Measurements from ENCODE around the gene MPIG6B.

The MPIG6B gene

DNA sequence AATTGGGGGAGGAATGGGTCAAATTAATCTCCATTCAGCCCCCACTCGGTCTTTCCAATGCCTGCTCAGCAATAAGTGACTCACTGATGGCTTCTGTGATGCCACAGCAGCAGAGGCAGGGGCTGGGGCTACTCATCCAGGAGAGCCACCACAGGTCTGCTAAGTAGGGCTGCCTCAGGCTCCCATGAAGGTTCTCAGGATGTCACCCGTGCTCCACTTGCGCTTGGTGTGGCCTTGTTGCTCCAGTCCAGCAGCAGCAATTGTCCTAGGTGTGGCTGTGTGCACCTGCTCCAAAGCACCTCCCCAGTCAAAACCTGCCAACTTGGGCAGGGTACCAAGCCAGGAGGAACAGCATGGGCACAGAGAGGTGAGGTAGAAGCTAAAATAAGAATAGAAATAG lies 1.0 kb upstream of the MPIG6B start:
- no peak for DNase-seq

DNA sequence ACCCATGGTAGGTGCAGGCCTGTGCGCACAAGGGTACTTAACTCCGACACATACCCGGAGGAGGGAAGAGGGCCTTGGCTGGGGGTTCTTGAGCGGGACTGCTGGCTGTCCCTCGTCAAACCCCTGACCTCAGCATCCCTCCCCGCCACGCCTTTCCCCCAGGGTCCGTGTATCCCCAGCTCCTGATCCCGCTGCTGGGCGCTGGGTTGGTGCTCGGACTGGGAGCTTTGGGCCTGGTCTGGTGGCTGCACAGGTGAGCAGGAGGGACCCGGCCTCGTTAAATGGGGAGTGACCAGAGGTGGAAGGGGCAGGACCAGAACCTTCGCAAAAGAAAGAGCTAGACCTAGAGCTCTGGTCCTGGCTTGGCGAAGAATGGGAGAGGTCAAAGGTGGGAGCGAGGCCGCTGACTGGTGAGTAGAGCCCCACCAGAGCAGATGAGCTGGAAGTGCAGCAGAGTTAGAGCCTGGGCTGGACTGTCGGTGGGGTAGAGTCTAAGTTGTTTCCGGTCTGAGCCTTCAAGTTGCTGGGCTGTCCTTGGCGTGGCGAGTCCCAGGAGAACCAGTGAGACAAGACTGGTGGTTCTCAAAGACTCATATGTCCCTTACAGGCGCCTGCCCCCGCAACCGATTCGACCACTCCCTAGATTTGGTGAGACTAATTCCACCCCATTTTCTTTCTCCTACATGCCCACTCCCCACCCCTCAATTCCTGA lies 963 bp downstream of the MPIG6B start:
- no peak for DNase-seq

DNA sequence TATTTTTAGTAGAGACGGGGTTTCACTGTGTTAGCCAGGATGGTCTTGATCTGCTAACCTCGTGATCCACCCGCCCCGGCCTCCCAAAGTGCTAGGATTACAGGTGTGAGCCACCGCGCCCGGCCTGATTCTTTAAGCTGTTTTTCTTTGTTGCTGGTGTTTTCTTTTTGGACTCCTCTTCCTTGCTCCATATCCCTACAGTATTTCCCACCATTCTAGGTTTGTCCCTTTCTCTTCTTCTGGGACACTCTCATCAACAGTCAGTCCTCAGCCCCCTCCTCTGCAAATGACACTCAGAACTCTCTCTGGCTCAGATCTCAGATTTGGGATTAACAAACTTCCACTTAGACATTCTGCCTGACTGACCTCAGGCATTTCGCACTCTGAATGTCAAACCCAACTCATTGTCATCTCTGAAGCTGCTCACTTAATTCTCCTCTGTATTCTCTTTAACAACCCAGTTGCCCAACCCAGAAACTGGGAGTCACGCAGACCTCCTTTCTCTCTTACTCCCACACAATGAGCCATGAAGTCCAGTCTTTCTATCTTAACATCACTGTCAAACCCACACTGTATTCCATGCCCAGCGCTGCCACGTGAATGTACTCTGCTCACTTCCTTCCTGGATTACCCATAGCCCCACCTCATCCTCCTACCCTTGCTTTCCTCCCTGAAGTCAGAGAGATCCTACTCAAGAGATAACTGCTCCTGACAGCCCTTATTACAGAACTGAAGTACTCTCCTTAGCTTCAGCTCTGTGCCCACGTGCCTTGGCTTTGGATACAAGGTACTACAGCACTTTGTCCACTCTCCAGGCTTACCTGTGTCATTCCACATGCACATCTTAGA lies 2.6 kb downstream of the MPIG6B start:
- DNase-seq, result no peak

DNA sequence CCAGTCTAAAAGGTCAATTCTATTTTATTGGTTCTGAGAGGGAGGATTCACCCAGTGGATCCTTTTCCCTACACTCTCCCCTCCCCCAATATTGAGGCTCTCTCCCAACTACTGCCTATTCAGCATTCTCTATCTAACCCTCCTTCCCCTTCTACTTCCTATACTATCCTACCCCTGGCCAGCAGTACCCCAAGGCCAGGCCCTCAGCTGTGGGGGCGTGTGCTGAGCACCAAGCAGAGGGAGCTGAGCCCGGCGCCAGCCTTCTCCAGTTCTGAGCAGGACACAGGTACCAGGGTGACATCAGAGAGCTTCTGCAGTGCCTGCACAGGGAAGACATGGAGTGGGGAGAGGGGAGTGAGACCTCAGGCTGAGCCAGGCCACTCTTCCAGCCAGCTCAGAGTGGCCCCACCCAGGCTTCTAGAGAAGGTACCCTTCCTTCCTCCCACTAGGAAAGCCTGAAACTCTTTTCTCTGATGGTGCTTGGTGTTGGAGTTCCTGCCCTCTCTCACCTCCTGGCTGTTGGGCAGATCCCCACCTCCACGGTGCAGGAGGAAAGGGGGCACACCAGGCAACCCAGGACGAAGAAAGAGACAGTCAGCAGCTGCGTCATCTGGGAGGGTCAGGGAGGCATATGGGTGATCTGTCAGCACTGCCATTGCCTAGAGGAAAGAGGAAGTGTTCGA lies 4.0 kb downstream of the MPIG6B start:
- peak; percentile 79 for DNase-seq

DNA sequence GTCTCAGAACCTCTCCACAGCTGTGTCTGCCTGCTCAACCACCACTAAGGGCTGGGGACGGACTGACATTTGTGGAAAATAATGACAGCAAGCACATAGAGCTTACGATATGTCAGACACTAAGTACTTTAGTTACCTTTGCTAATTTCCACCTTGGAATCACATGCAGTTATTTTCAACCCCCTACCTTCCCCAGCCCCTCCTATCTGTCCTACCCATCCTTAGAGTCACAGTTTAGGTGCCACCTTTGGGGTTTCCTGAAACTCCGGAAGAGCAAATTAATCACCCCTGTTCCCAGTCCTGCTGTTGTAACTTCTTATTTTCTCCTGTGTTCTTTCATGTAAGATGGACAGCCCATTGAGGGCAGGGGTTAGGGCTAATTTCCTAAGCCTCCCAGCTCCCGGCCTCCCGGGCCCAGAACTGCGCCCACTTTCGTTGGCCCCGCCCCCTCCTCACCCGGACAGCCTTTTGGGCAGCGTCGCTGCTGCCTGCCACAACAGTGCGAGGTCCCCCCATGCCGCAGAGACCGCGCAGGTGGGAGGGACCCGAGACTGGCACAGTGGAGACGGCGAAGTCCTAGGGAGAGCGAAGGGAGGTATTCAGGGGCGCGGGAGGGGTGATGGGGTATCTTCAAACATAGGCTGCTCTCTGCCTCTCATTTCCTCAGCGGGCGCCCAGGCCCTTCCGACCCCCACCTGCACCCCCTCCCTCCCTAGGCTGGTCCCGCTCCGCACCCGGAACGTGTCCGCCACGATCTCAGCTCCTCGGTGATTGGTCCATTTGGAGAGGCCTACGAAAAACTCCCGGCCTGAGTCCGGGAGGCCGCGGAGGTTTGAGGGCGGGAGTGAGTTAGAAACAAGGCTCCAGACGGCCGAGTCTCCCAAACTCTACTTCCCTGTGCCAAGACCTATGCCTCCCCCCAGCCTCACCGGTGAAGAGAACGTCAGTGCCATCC lies 4.8 kb downstream of the MPIG6B start:
- no peak for DNase-seq

DNA sequence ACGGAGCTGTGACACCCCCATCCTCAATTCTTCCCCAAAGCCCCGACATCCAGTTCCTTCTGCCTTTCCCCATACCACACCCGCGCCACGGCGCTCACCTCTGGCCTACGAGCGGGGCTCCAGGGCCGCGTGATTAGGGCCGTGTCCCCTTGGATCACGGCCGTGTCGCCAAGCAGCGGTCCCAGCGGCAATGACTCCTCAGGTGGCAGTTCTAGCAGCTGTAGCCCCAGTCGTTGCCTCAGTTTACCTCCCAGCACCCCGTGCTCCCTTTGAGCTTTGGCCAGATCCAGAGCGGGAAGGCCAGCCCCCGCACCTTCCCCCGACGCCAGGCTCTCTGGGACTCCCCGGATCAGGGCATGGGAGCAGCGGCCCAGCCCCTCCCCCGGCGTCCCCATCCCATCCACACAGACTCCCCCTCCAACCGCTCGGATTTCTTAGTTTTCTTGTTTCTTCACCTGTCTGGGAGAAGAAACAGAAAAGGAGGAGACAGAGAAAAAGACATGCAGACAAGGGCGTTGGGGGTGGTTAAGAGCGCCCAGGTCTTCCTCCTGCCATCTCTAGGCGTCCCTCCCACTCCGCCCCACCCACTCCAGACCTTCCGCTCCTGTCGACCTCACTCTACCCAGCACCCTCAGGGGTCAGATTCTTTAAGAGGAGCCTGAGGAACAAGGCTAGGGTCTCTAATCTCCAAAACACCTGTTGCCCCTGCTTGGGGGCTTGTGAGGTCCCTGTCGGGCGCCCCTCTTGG lies 5.8 kb downstream of the MPIG6B start, which contains the start of gene DDAH2:
Gene DDAH2, minus strand, starts transcription at position 533 of the 748 bp plus-strand sequence. Its CDS starts 138 bp downstream, at position 395.
- DNase-seq, result no peak

DNA sequence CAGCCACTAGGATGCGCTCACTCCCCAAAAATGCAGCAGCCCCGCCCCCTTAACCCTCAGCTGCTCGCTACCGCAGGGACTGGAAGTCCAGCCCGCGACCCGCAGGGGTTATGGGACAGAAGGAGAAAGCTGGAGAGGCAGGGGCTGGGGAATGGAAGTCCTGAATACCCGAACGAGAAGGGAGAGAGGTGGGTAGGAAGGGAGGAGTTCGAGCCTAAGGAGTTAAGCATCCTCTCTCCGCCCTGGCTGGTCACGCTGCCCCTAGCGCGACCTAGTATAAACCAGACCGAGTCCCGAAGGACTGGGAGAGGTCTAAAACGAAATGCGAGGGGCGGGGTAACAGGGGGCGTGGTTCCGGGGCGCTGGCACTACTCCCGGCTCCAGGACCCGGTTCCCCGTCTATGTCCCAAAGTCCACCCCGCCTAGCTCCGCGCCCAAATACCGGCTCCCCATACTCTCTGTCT lies 6.4 kb downstream of the MPIG6B start:
- peak; percentile 83 for DNase-seq

DNA sequence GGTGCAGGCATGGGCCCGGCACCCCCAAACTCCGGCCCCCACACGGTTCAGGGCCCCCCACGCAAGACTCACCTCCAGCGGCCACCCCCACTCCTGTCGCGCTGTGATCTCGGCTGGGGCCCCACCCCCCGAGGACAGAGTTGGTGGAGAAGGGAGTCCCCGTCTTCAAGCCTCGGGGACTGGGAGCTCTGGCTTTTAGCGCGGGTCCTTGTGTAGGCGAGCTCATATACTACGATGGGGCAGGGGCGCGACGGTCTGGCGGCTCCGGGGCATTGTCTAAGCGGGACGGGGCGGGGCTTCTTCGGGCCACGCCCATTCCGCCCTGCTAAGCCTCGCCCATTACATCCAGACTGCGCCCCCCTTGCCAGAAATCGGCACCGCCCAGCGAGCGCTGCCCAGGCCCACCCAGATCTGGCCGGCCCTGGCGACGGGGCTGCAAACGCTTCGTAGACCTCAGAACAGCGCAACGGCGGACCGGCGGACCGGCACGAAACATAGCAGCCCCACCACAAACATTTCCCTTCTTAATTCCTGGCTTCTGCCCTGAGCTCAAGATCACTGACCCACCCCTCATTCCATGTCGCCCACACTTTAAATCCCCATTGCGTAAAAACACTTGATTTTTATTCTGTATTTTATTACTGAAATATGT lies 6.9 kb downstream of the MPIG6B start:
- DNase-seq, result peak; percentile 76

DNA sequence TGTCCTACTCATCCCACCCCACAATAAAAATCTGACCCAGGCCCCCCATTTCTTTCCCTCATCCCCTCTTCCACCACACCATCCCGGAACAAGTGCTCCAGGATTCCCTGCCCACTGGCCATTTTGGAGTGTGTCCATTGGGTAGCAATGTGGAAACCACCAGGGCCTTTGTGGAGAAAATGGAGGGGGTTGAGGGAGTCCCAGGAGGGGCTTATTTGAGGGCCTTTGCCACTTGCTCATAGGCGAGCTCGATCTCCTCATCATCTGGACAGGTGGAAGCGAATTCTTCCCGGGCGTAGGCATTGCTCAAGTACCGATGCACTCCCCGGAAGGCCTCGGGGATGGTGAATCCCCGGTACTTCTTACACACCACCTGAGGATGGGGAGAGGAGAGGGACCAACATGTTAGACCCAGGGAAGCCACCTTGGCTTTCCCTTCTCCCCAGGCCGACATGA lies 7.5 kb downstream of the MPIG6B start:
- DNase-seq, result no peak

DNA sequence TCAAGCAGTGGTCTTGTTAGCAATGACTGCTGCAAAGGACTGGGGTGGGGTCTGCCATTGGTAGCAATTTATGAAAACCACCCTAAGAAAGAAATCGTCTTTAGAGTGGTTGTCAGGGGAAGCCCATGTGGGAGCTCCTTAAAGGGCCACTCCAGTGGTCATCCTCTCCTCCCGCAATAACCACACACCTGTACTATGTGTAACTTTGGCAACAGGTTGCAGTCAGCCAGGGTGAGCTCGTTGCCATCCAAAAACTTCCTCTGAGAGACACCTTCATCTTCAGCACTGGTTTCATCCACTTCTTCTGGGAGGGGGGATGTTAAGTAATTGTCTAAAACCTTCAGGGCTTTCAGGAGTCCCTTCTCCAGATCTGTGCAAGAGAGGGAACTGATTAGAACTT lies 8.9 kb downstream of the MPIG6B start:
- no peak for DNase-seq

DNA sequence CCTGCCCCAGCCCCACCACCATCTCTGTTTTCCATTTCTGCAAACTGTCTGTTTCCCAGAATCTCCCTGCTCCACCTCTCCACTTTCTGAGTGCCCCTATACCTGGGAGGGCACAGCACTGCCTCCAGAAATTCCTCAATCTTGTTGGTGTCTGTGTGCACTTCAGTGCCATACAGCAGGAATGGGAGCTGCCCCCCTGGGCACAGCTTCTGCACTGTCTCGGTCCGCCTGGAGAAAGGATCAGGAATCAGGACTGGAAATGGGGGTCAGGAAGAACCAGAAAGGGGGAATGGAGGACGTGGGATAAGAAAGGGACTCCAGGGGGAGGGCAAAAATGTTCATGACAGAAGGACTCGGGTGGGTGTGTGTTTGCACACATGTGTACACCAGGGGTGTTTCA lies 10.6 kb downstream of the MPIG6B start:
- no peak for DNase-seq

DNA sequence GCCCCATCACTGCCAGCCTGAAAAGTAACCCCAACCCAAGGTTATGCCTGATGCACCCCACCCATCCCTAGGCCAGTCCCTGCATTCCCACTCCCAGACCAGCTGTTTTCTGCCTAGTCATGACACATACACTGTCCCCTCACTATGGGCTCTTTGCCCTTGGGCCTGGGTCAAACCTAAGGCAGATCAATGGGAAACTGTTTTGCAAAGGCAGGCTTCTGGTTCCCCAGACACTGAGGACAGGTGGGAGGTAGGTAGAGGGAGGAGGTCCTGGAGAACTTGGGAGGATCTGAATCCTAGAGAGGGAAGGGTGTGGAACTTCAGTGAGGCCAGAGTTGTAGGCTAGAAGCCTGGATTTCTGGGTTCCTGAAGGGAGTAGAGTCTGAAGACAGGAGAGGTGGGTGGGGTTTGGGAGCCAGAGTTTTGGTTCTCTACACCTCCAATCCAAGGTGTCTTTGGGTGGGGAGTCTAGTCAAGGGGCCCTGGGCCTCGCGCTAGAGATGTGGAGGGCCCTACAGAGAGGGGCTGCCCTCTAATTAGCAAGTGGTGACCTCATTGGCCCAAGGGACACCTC lies 11.2 kb downstream of the MPIG6B start:
- no peak for DNase-seq

DNA sequence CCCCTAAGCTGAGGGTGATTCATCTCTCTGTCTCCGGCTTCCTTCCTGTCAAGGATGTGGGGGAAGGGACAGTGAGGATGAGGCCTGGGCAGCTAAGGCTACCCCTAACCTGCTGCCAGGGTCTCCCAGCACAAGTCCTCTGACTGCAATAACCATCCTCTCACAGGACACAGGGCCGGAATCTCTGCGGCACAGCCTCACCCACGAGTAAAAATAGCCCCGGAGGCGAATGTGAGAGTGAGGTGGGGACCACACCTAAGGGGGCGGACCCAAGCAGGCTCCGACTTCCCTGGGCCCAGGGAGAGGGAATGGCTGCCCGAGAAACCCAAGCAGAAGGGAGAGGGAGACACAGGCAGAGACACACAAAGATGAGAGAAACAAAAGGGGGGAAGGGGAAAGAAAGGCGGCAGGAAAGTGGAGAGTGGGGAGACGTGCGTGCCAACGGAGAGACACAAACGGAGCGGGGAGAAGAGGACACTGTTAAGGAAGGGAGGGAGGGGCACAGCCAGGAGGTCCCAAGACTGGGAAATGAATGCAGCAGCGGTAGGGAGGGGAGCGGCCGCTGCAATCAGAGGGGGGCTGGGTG lies 11.7 kb downstream of the MPIG6B start:
- peak; percentile 82 for DNase-seq

DNA sequence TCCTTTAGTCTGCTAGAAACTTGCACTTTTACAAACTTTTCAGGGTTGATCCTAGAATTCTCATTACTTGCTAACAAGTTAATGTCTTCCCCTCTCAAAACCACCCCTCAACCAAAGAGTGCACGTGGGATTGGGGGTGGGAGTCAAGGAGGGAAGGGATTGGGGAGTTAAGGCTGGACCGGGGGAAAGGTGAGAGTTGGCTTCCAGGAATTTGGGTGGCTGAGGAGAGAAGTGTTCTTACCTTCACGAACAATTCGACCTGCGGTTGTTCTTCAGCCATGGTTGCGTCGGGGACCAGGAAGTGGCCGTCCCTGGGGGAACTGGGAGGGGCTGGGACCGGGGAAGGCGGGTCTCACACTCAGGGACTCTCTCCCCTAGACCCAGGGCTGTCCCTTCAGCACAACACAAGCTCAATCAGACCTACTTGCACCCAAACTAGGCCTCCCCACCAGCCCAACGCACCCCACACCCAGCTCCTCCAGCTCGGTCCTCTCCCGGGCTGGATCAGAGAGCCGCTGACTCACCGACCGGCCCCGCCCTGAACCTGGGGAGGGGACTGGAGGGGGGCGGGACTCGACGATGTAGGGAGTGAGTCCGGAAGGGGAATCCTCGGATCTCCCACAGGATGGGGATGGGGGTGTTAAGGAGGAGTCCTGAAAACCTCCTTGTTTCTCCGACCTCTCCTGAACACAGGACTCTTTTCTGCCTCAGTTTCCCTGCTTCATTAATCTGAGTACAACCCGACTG lies 13.0 kb downstream of the MPIG6B start, which contains the start of gene CLIC1:
Gene CLIC1, minus strand, starts transcription at position 510 of the 747 bp plus-strand sequence. Its CDS starts 230 bp downstream, at position 280.
- peak; percentile 84 for DNase-seq

DNA sequence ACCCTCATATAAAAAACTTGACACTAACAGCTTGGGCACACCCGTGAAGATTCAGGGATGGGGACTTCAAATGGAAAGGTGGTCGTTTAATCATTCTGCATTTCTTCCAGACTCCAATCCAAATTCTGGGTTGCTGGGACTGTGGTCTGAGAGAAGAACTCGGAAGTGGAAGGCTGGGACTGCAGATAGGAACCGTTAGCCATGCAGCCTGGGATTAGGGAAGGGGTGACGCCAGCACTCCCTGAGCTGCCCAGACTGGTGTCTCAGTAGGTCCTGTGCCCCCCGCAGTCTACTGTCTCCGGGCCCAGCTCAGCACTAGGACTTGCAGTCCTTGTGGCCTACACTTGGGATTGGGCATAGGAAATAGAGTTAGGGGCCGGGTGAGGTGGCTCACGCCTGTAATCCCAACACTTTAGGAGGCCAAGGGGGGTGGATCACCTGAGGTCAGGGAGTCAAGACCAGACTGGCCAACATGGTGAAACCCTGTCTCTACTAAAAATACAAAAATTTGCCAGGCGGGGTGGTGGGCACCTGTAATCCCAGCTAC lies 13.7 kb downstream of the MPIG6B start:
- no peak for DNase-seq

DNA sequence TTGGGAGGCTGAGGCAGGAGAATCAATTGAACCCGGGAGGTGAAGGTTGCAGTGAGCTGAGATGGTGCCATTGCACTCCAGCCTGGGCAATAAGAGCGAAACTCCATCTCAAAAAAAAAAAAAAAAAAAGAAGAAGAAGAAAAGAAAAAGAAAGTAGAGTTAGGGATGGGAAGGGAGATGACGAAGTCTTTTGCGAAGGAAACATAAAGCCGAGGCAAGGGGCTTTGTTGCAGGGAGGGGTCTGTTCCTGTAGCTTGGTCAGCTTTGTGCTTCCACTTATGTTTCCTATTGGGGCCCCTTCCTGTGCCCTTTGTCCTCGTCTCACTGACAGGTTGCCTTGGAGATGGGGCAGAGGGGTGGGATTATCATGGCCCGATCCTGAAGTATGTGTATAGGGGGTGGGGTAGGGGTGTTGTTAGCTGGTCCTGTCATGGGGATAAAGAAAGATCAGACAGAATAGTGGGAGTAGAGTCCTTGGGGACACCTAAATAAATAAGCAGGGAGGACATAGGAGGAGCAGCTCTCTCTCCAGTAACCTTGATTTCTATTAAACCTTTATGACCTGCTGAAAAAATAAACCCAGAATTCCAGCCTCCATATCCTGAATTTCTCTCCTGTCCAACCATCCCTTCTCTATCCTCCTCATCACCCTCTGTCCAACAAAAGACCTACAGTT lies 14.3 kb downstream of the MPIG6B start:
- DNase-seq, result no peak

DNA sequence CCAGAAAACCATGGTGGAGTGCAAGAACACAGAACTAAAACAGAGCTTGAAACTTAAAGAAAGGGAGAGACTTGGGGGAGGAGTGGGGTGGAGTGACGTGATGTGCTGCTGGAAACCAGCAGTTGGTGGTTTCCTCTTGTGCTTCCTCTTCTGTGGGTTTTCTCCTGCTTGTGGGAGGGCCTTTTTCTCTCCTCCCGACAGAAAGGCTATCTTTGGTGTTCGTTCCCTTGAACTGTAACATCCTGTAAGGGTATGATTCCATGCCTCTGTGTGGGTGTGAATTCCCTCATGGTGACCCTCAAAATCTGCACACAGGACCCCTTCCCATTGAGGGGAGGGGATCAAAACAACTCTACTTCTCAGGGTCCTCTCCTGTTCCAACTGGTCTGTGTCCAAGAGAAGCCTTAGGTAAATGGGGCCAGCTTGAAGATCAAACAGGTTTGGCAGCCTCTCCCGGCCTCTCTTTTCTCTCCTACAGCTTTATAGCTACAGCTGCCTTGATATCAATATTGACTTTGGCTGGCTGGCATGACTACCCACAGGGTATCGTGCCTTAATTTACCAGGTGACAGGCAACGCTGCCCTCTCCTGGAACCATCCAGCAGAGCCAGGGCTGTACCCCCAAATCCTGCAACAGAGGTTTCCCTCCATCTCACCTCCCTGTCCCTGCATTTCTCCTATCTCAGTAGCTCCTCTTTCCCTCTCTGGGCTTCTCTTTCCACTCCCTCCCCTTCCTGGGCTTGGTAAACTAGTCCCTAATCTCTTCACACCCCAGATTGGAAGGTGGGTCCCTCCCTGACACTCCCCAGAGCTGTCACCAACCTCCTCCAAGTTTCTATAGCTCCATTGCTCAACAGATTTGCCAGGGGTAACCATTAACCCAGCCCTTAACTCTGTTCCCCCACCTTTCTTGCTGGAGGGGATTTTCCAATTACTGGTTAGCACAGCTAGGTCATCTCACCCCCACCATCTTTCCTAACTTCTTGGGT lies 15.1 kb downstream of the MPIG6B start:
- DNase-seq, result peak; percentile 82

All from CD4-positive, alpha-beta T cell treated with Interleukin-15 for 1 hour (primary cell).